GM10266 (cell line): ENCODE data around the gene SPSB1.

ENCODE experiments used
- DNase-seq: peaks from one replicate; pipeline ENCODE4 v3.0.0; 2012; ENCODE audit errors: extremely low spot score
- CTCF ChIP-seq: IDR thresholded peaks from 2 replicates; pipeline ENCODE4 v1.5.1; 2012; ENCODE audit warnings: mild to moderate bottlenecking, low read depth; ENCODE audit not compliant: control insufficient read depth, insufficient read depth; ENCODE audit errors: missing control alignments

SPSB1 gene

GRCh38 chr1:9416506-9416905 is 123.8 kb downstream of the SPSB1 start:
- TF ChIP-seq CTCF: no peak
- DNase-seq: no peak

- TF ChIP-seq CTCF: no peak
- DNase-seq: no peak
Measured at GRCh38 chr1:9416918-9417500, 124.3 kb downstream of the SPSB1 start.

GRCh38 chr1:9417695-9418094 is 125.0 kb downstream of the SPSB1 start:
- no peak for DNase-seq
- no peak for TF ChIP-seq CTCF

GRCh38 chr1:9418851-9419250 is 126.2 kb downstream of the SPSB1 start:
- DNase-seq: no peak

More at GRCh38 chr1:9418851-9419250, 126.2 kb downstream of the SPSB1 start:
- TF ChIP-seq CTCF: no peak
